NCI-H345 (cell line): ENCODE data around the gene GID4.
"Not testable (repeated sequence)": the region's sequence is repeated elsewhere in the genome, so short reads cannot be mapped to it uniquely, and the experiment has no call there.

Experiments
- DNase-seq: peaks from one replicate; lab custom pipeline; 2025; lab: John Stamatoyannopoulos, UW

Gene GID4

GRCh38 chr17:18038861-18039534 is at the start of gene GID4, which contains the start of gene ATPAF2:
TSS of gene GID4 (plus strand) at chr17:18039408. CDS start at chr17:18039465, 57 bp downstream.
TSS of gene ATPAF2 (minus strand) at chr17:18039168. CDS start at chr17:18039013, 155 bp downstream.
- peak; percentile 98 for DNase-seq

GRCh38 chr17:17989618-17990017 is 49.6 kb upstream of the GID4 start:
- no peak for DNase-seq

GRCh38 chr17:17990282-17990681 is 48.9 kb upstream of the GID4 start:
- no peak for DNase-seq

GRCh38 chr17:17993366-17993765 is 45.8 kb upstream of the GID4 start:
- DNase-seq: no peak

GRCh38 chr17:17993852-17994251 is 45.4 kb upstream of the GID4 start:
- DNase-seq: no peak

- DNase-seq: no peak
These were observed 44.7 kb upstream of the GID4 start for GRCh38 chr17:17994271-17995069.

- DNase-seq: not testable (repeated sequence)
These were observed 43.3 kb upstream of the GID4 start for GRCh38 chr17:17995887-17996286.

GRCh38 chr17:17998934-17999333 is 40.3 kb upstream of the GID4 start:
- DNase-seq: no peak

GRCh38 chr17:17999364-18000029 is 39.7 kb upstream of the GID4 start:
- DNase-seq: no peak

GRCh38 chr17:18000030-18000408 is 39.2 kb upstream of the GID4 start:
- DNase-seq: no peak

- no peak for DNase-seq
These were observed 37.0 kb upstream of the GID4 start for GRCh38 chr17:18002171-18002570.

GRCh38 chr17:18004345-18004744 is 34.9 kb upstream of the GID4 start:
- DNase-seq: peak; percentile 54

- DNase-seq: peak; percentile 11
These were observed 34.3 kb upstream of the GID4 start for GRCh38 chr17:18004884-18005305.

- DNase-seq: no peak
These were observed 33.7 kb upstream of the GID4 start for GRCh38 chr17:18005496-18005895.

- no peak for DNase-seq
These were observed 32.5 kb upstream of the GID4 start for GRCh38 chr17:18006495-18007239.

- no peak for DNase-seq
These were observed 30.5 kb upstream of the GID4 start for GRCh38 chr17:18008496-18009268.

GRCh38 chr17:18009609-18010420 is 29.4 kb upstream of the GID4 start:
- DNase-seq: no peak

- DNase-seq: no peak
These were observed 27.9 kb upstream of the GID4 start for GRCh38 chr17:18011286-18011685.

GRCh38 chr17:18014006-18014405 is 25.2 kb upstream of the GID4 start:
- DNase-seq: no peak

GRCh38 chr17:18015593-18015992 is 23.6 kb upstream of the GID4 start:
- peak; percentile 70 for DNase-seq
